Measurements from ENCODE around the gene CPA4.

Gene CPA4

GRCh38 chr7:130274983-130275591 lies 17.9 kb upstream of the CPA4 start:
- no peak for DNase-seq (ENCODE audit: low spot score)

DNA sequence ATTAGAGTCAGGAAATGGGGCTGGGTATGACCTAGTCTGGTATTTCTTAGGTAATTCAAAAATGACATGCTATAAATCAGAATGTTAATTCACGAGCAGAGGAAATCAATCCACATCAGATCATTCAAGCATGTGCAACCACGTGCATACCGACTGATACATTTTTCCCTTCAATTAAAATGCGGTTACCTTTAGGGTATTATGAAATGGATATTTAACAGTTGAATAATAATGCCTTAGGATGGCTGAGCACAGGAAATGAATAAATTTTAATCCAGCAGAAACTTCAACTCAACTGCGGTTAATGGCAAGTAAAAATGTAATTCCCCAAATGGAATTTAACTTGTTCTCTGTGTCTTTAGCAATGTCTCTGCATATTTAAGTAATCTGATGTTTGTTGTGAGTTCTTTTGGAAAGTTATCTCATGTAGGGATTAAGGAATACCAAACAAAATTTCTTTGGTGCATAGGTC lies 17.1 kb upstream of the CPA4 start:
- no peak for DNase-seq (ENCODE audit: low spot score)

GRCh38 chr7:130276796-130277762 lies 15.9 kb upstream of the CPA4 start:
- DNase-seq (ENCODE audit: low spot score) = no peak

- peak; percentile 72 for DNase-seq (ENCODE audit: low spot score)
Observed at GRCh38 chr7:130277763-130278643, 15.0 kb upstream of the CPA4 start.

DNA sequence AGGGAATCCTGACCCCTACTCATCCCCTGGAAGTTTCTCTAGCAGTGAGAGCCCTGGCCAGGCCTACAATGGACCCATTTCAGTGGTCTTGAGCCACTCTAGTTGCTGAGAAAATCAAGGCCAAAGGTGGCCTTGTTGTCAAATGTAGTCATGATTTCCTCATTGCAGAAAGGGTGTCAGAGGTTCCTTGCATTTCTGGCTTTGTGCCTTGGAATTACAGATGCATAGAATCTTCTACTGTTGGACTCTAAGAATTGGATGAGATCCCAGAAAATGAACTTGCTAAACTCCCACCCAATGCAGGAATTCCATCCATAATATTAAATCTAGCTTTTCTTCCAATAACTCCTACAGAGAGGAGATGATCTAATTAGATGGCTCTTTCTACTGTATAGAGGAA lies 14.1 kb upstream of the CPA4 start:
- DNase-seq (ENCODE audit: low spot score) = no peak

- DNase-seq (ENCODE audit: low spot score) = no peak
Observed at GRCh38 chr7:130279286-130279685, 13.7 kb upstream of the CPA4 start.

DNA sequence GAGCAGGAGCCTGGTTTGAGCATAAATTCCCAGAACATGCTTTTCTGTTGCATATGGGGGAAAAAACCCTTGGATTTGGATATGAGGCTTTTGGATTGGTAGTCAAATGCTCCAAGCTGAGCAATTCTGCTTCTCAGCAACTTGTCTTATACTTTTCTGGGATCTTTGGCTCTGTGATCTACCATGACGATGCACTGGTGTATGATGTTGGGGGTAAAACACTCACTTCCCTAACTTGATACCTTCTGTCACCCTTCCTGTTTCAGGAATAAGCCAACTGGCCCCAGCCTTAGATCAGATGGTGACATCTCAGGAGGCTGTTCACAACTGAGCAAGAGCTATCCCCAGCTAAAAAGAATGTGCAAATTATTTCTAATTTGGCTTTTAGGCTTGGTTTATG lies 13.1 kb upstream of the CPA4 start:
- DNase-seq (ENCODE audit: low spot score) = no peak

DNA sequence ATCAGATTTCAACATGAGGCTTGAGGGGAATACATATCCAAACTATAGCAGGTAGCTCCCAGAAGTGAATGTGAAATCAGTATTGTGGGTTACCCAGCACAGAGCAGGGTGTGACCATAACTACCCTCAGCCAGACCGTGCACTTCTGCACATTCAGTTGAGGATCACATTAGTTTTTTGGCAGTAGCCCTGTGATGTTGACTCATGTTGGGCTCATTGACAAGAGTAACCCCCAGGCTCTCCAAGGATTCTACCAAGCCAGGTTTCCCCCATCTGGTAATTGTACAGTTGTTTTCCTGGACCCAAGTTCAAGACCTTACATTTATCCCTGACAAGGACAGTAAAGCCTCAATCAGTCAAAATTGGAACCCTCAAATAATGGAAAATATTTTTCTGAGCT lies 11.7 kb upstream of the CPA4 start:
- no peak for DNase-seq (ENCODE audit: low spot score)

- DNase-seq (ENCODE audit: low spot score) = no peak
Observed at GRCh38 chr7:130286881-130287280, 6.1 kb upstream of the CPA4 start.

DNA sequence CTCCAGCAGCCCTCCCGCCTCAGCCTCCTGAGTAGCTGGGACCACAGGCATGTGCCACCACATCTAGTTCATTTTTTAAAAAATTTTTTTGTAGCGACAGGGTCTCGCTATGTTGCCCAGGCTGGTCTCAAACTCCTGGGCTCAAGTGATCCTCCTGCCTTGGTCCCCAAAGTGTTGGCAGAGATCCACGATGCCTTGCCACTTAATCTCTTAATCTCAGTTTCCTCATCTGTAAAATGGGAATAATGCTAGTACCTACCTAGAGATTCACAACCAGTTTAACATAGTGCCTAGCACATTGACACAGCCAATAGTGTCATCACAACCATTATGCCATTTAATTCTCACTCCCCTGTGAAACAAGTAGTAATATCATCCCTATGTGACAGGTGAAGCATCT lies 4.8 kb upstream of the CPA4 start:
- no peak for DNase-seq (ENCODE audit: low spot score)

DNA sequence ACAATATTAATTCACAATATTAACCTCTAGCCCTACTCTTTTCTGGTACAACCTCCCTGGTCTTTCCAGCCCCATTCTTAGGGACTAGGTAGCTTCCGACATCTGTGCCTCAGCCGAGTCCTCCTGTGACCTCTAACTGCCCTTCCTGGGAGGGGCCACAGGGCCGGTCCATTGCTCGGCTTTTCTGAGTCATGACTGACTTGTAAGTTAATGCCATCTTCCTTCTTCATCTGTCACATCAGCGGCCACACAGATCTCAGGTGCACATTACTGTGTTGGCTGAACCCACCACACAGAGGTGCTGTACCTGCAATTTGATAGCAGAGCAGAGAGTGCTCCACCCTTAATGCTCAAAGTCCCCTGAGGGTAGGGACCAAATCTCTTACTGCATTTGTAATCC lies 4.1 kb upstream of the CPA4 start:
- no peak for DNase-seq (ENCODE audit: low spot score)

GRCh38 chr7:130289478-130289877 lies 3.5 kb upstream of the CPA4 start:
- DNase-seq (ENCODE audit: low spot score) = no peak

DNA sequence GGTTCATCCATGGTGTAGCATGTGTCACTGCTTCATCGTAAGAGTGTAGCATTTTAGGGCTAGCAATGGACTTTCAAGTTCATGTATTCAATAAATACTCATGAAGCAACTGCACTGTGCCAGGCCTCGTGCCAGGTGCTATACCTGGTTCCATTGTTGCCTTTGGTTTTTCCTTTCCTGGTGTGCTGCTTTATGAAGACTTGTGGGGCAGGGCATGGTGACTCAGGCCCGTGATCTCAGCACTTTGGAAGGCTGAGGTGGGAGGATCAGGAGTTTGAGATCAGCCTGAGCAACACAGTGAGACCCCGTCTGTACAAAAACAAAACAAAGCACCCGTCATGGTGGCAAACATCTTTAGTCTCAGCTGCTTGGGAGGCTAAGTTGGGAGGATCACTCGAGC lies 2.2 kb upstream of the CPA4 start:
- no peak for DNase-seq (ENCODE audit: low spot score)

DNA sequence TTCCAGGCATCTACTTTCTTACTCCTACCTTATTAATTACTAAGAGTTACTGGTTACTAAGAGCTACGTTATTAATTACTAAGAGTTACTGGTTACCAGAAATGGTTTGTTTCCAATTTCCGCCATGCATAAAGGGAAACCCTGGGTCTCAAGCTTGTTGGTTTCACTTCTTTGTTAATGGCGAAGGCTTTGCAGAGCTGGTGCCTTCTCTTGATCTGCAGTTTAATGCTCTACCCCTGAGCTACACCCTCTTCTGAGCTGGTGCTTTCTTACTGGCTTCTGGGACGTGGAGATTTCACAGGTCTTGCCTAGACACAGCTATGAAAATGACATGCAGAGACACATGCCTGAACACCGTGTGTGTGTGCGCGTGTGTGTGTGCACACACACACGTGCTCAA lies 560 bp downstream of the CPA4 start:
- DNase-seq (ENCODE audit: low spot score) = no peak

GRCh38 chr7:130294314-130294713 lies 1.4 kb downstream of the CPA4 start:
- DNase-seq (ENCODE audit: low spot score) = no peak

- DNase-seq (ENCODE audit: low spot score) = no peak
Observed at GRCh38 chr7:130296221-130296951, 3.4 kb downstream of the CPA4 start.

GRCh38 chr7:130297628-130298543 lies 4.9 kb downstream of the CPA4 start:
- DNase-seq (ENCODE audit: low spot score) = no peak

GRCh38 chr7:130298544-130299326 lies 5.8 kb downstream of the CPA4 start:
- DNase-seq (ENCODE audit: low spot score) = no peak

GRCh38 chr7:130299866-130300265 lies 6.9 kb downstream of the CPA4 start:
- DNase-seq (ENCODE audit: low spot score) = no peak

- no peak for DNase-seq (ENCODE audit: low spot score)
Observed at GRCh38 chr7:130301501-130302020, 8.6 kb downstream of the CPA4 start.

All from D341Med (cell line).